ENCODE data around the gene COX5B. TPM values are rescaled to one million over a fixed set of nuclear protein-coding genes. Genes with fewer than 3 reads are reported as not detected.

Gene COX5B
- total and polyA plus RNA-seq, 9 of the 15 experiments (the other 6 are each of a cell fraction or from before 2014, with no cell fraction given) = 154 to 1,424 (median 487) TPM

DNA sequence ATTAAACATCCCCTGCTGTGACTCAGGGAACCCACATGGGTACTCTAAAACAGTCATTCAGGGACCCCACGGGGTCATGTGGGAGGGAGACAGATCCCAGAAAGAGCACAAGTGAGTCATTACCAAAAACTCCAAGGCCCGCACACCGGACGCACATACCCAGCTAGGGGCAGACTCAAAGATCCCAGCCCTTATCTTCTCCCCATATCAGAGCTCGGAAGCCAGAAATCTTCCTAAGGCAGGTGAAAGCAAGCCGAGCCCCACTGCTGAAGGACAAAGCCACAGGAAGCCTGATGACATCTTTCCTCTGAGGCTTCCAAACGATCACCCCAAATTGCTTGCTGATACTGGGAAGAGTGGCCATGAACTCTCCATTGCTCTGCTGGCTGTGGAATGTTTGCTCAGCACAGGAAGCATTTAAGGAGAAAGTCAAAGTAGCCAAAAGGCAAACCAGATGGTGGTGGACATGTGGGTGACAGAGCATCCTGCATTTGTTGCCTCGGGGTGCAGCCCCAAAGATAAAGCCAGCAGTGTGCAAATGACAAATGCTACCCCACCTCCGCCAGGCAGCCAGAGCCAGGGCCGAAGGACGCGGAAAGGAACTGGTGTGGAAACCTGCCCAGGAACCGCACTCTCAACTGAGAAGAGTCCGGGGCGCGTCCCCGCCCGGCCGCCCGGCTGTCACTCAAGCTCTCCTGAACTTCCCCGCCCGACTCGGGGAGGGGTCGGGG lies 17.2 kb downstream of the COX5B start (continued):
- TF ChIP-seq GTF3C2 (IDR thresholded peaks at IDR 0.05; ENCODE audit: borderline replicate concordance, extremely low read depth, insufficient read length) (no peak), TARDBP (IDR thresholded peaks at IDR 0.05) (0 out of 2 replicates have a peak, but pooled peaks have one; percentile 29), GABPA (tag; conservative IDR thresholded peaks at IDR 0.05; ENCODE audit: low read depth) (peak; percentile 75), L3MBTL2 (IDR thresholded peaks at IDR 0.05) (no peak), MCM5 (IDR thresholded peaks at IDR 0.05; ENCODE audit: low read depth) (no peak), IRF2 (CRISPR knock-in tag; IDR thresholded peaks at IDR 0.05) (no peak), PTBP1 (IDR thresholded peaks at IDR 0.05; ENCODE audit: low read depth, low read length) (no peak), KLF10 (CRISPR knock-in tag; IDR thresholded peaks at IDR 0.05) (no peak), RNF2 (IDR thresholded peaks at IDR 0.05) (peak; percentile 33; the same call in 1 of the 2 replicates), KLF13 (tag; IDR thresholded peaks at IDR 0.05; ENCODE audit: borderline replicate concordance, low read depth) (no peak), SRSF9 (IDR thresholded peaks at IDR 0.05; ENCODE audit: borderline replicate concordance, low read depth, low read length) (no peak), U2AF2 (optimal IDR thresholded peaks at IDR 0.05; ENCODE audit: low read depth, low read length) (no peak), NFRKB (IDR thresholded peaks at IDR 0.05; ENCODE audit: low read depth) (peak; percentile 73; the same call in 1 of the 2 replicates), IRF9 (tag; IDR thresholded peaks at IDR 0.05) (no peak), GATAD2B (IDR thresholded peaks at IDR 0.05; ENCODE audit: borderline replicate concordance) (no peak), SMARCE1 (IDR thresholded peaks at IDR 0.05) (peak; percentile 78), UBTF (IDR thresholded peaks at IDR 0.05; ENCODE audit: borderline replicate concordance in 1 of 2, low read depth in 2 of 2, low read length in 2 of 2) (peak; percentile 10 to 26; a peak in 1 of 4 replicates)
- TF ChIP-seq, protein P1, sequence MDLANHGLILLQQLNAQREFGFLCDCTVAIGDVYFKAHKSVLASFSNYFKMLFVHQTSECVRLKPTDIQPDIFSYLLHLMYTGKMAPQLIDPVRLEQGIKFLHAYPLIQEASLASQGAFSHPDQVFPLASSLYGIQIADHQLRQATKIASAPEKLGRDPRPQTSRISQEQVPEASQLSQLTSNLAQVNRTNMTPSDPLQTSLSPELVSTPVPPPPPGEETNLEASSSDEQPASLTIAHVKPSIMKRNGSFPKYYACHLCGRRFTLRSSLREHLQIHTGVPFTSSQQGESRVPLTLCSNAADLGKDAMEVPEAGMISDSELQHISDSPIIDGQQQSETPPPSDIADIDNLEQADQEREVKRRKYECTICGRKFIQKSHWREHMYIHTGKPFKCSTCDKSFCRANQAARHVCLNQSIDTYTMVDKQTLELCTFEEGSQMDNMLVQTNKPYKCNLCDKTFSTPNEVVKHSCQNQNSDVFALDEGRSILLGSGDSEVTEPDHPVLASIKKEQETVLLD (IDR thresholded peaks at IDR 0.05) = 0 out of 2 replicates have a peak, but pooled peaks have one; percentile 12
- TF ChIP-seq, protein P2, sequence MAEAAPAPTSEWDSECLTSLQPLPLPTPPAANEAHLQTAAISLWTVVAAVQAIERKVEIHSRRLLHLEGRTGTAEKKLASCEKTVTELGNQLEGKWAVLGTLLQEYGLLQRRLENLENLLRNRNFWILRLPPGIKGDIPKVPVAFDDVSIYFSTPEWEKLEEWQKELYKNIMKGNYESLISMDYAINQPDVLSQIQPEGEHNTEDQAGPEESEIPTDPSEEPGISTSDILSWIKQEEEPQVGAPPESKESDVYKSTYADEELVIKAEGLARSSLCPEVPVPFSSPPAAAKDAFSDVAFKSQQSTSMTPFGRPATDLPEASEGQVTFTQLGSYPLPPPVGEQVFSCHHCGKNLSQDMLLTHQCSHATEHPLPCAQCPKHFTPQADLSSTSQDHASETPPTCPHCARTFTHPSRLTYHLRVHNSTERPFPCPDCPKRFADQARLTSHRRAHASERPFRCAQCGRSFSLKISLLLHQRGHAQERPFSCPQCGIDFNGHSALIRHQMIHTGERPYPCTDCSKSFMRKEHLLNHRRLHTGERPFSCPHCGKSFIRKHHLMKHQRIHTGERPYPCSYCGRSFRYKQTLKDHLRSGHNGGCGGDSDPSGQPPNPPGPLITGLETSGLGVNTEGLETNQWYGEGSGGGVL (CRISPR knock-in tag; IDR thresholded peaks at IDR 0.05) = no peak

All from K562 (cell line).